Cardiac muscle cell (in vitro differentiated cells and primary cell): ENCODE results near the gene NAGLU. TPM values are rescaled to one million over a fixed set of nuclear protein-coding genes. Genes with fewer than 3 reads are reported as not detected.
"Not testable (repeated sequence)": the region's sequence is repeated elsewhere in the genome, so short reads cannot be mapped to it uniquely, and the experiment has no call there.

Experiments used
- DNase-seq, 2 donors: peaks; one replicate each; pipeline versions ENCODE4 v3.0.0 to v3.0.0-alpha.2; 2010 to 2017; ENCODE audit warnings: low read depth in 1 of 2, low spot score in 1 of 2
- H3K27ac ChIP-seq: fragments of 200-600 bp; sonication (generic); 2 replicates; pipeline ENCODE4 v1.5.1; 2016
- H3K27me3 ChIP-seq: fragments of 200-600 bp; sonication (generic); 2 replicates; pipeline ENCODE4 v1.6.0; 2016; ENCODE audit warnings: control low read depth
- H3K36me3 ChIP-seq: fragments of 200-600 bp; sonication (generic); 2 replicates; pipeline ENCODE4 v1.5.1; 2016; ENCODE audit warnings: control low read depth
- H3K4me1 ChIP-seq: fragments of 200-600 bp; sonication (generic); 2 replicates; pipeline ENCODE4 v1.8.1; 2017; ENCODE audit warnings: low read depth, mild to moderate bottlenecking, mixed run types
- H3K4me3 ChIP-seq: fragments of 200-600 bp; sonication (generic); 2 replicates; pipeline ENCODE4 v1.5.1; 2016; ENCODE audit warnings: mild to moderate bottlenecking
- H3K9me3 ChIP-seq: fragments of 200-600 bp; sonication (generic); 2 replicates; pipeline ENCODE4 v1.5.1; 2017; ENCODE audit warnings: low read depth, mild to moderate bottlenecking, control low read depth
- CTCF ChIP-seq: IDR thresholded peaks from 2 replicates; pipeline ENCODE4 v1.5.1; 2012; ENCODE audit warnings: low read depth, mild to moderate bottlenecking, low read length
- polyA plus RNA-seq: library from polyadenylated mRNA; unstranded; fragments of >200 nt; fragmentation: Nextera tagmentation; extraction: Ambion mirVana; gene quantifications from 2 replicates; pipeline ENCODE4 v1.2.1, GENCODE V29; 2016
- total RNA-seq: library from RNA; depleted of rRNA; stranded (reverse); fragments of >200 nt; gene quantifications from 2 replicates; pipeline ENCODE4 v1.2.3, GENCODE V29; 2016

Gene NAGLU
- total and polyA plus RNA-seq, 2 experiments from 2014 or later, result 49.0 to 56.9 TPM

GRCh38 chr17:42547698-42548069 lies 11.6 kb downstream of the NAGLU start:
- no peak overlapping the region for H3K4me3 ChIP-seq
- H3K4me1 ChIP-seq, result no peaks in the 10 kb centered on the region
- no peaks in the 10 kb centered on the region for H3K9me3 ChIP-seq
- peaks cover 2% of the 10 kb centered on the region for H3K36me3 ChIP-seq
- DNase-seq, result no peak
- H3K27me3 ChIP-seq, result no peaks in the 10 kb centered on the region
- H3K27ac ChIP-seq, result no peak overlapping the region
- TF ChIP-seq CTCF, result no peak

- H3K36me3 ChIP-seq, result peaks cover 2% of the 10 kb centered on the region
- H3K4me1 ChIP-seq, result no peaks in the 10 kb centered on the region
- DNase-seq, result peak; percentile 60 to 84
- no peak overlapping the region for H3K27ac ChIP-seq
- TF ChIP-seq CTCF, result peak; percentile 43
- H3K9me3 ChIP-seq, result no peaks in the 10 kb centered on the region
- H3K4me3 ChIP-seq, result peak overlapping the region; percentile 25
- no peaks in the 10 kb centered on the region for H3K27me3 ChIP-seq
Measured at GRCh38 chr17:42548070-42548837, 12.2 kb downstream of the NAGLU start.

- peak overlapping the region; percentile 25 for H3K4me3 ChIP-seq
- H3K9me3 ChIP-seq, result no peaks in the 10 kb centered on the region
- H3K36me3 ChIP-seq, result no peaks in the 10 kb centered on the region
- no peak overlapping the region for H3K27ac ChIP-seq
- no peak for DNase-seq
- no peaks in the 10 kb centered on the region for H3K4me1 ChIP-seq
- no peak for TF ChIP-seq CTCF
- H3K27me3 ChIP-seq, result no peaks in the 10 kb centered on the region
Measured at GRCh38 chr17:42548993-42549755, 13.1 kb downstream of the NAGLU start.

- not testable (repeated sequence) for H3K4me3 ChIP-seq, H3K9me3 ChIP-seq, H3K36me3 ChIP-seq, H3K27ac ChIP-seq, H3K4me1 ChIP-seq, H3K27me3 ChIP-seq, DNase-seq
Measured at GRCh38 chr17:42552736-42553135, 16.7 kb downstream of the NAGLU start, which contains the start of gene HSD17B1. HSD17B1 (plus strand) TSS chr17:42552923; CDS start chr17:42552934, 11 bp downstream.

GRCh38 chr17:42553161-42553818 lies 17.2 kb downstream of the NAGLU start:
- peak; percentile 36 for TF ChIP-seq CTCF
- no peak overlapping the region for H3K4me3 ChIP-seq
- peak in 1 of 2 donors; percentile 62 for DNase-seq
- peaks cover 5% of the 10 kb centered on the region for H3K4me1 ChIP-seq
- H3K27me3 ChIP-seq, result no peaks in the 10 kb centered on the region
- no peaks in the 10 kb centered on the region for H3K36me3 ChIP-seq
- no peak overlapping the region for H3K27ac ChIP-seq
- no peaks in the 10 kb centered on the region for H3K9me3 ChIP-seq
